ENCODE measurements around the gene C12orf60.

C12orf60 gene

DNA sequence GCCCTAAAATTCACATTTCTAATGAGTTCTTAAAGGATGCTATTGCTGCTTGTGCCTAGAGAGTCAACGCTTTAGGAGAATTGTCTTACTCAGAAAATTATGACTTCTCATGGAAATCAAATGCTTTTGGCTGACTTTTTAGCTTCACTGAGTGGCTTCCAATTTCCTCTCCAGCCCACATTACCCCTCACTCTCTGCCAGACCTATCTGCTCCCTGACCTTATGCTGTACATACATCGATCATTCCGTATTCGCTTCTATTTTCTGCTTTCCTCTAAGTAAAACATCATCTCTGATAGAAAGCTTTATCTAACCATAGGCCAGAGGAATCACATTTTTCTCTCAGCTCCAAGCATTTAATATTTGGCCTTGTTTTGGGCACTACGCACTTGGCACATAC, 23.0 kb downstream of the C12orf60 start:
- TF ChIP-seq ZNF274 (IDR thresholded peaks at IDR 0.05; ENCODE audit: low read depth, low read length) (no peak), YY1 (IDR thresholded peaks at IDR 0.05; ENCODE audit: insufficient read depth, insufficient read length) (no peak), SUZ12 (IDR thresholded peaks at IDR 0.05; ENCODE audit: extremely low read depth, insufficient read depth, insufficient read length) (no peak)
- no peaks in the 10 kb centered on the region for H3K36me3 ChIP-seq (ENCODE audit: insufficient read depth, insufficient read length, low read length)
- H3K9me3 ChIP-seq (ENCODE audit: insufficient read depth, low read length) = no peaks in the 10 kb centered on the region
- no peaks in the 10 kb centered on the region for H3K27me3 ChIP-seq (ENCODE audit: insufficient read depth, insufficient read length)
- H3K4me3 ChIP-seq (ENCODE audit: insufficient read length, low read depth) = no peak overlapping the region
- H3K9ac ChIP-seq (ENCODE audit: insufficient read length, low read depth) = no peak overlapping the region
- H3K4me1 ChIP-seq (ENCODE audit: insufficient read depth, insufficient read length) = peaks cover 3% of the 10 kb centered on the region
- DNase-seq (ENCODE audit: low read depth, low spot score) = no peak

- no peak for DNase-seq (ENCODE audit: low read depth, low spot score)
- Histone ChIP-seq H3K4me3 (ENCODE audit: insufficient read length, low read depth) (no peak overlapping the region), H3K4me1 (ENCODE audit: insufficient read depth, insufficient read length) (peaks cover 3% of the 10 kb centered on the region), H3K9me3 (ENCODE audit: insufficient read depth, low read length) (no peaks in the 10 kb centered on the region), H3K36me3 (ENCODE audit: insufficient read depth, insufficient read length, low read length) (no peaks in the 10 kb centered on the region), H3K27me3 (ENCODE audit: insufficient read depth, insufficient read length) (no peaks in the 10 kb centered on the region), H3K9ac (ENCODE audit: insufficient read length, low read depth) (no peak overlapping the region)
- TF ChIP-seq SUZ12 (IDR thresholded peaks at IDR 0.05; ENCODE audit: extremely low read depth, insufficient read depth, insufficient read length) = no peak
- TF ChIP-seq YY1 (IDR thresholded peaks at IDR 0.05; ENCODE audit: insufficient read depth, insufficient read length) = no peak
- TF ChIP-seq ZNF274 (IDR thresholded peaks at IDR 0.05; ENCODE audit: low read depth, low read length) = no peak
Measured at GRCh38 chr12:14827043-14827442, 23.6 kb downstream of the C12orf60 start.

DNA sequence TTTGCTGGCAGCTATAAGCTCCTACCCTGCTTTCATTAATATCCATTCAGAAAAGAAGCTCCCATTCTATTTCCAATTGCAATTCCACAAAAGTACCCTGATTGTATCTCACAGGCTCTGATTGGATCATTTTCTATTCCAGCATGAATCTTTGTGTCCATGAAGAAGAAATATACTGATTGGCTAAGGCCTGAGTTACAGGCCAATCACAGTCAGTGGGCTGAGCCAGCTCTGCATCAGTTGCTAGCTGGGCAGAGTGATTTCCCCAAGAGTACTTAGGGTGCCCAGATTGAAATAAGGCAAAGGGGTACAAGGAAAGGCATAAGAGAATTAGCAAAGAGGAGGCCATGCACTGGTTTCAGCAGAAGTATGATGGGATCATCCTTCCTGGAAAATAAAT, 25.4 kb downstream of the C12orf60 start:
- TF ChIP-seq SUZ12 (IDR thresholded peaks at IDR 0.05; ENCODE audit: extremely low read depth, insufficient read depth, insufficient read length) (no peak), YY1 (IDR thresholded peaks at IDR 0.05; ENCODE audit: insufficient read depth, insufficient read length) (no peak)
- peaks cover 3% of the 10 kb centered on the region for H3K4me1 ChIP-seq (ENCODE audit: insufficient read depth, insufficient read length)
- no peak overlapping the region for H3K4me3 ChIP-seq (ENCODE audit: insufficient read length, low read depth)
- no peaks in the 10 kb centered on the region for H3K36me3 ChIP-seq (ENCODE audit: insufficient read depth, insufficient read length, low read length)
- no peaks in the 10 kb centered on the region for H3K9me3 ChIP-seq (ENCODE audit: insufficient read depth, low read length)
- no peaks in the 10 kb centered on the region for H3K27me3 ChIP-seq (ENCODE audit: insufficient read depth, insufficient read length)
- DNase-seq (ENCODE audit: low read depth, low spot score) = no peak
- H3K9ac ChIP-seq (ENCODE audit: insufficient read length, low read depth) = no peak overlapping the region

DNA sequence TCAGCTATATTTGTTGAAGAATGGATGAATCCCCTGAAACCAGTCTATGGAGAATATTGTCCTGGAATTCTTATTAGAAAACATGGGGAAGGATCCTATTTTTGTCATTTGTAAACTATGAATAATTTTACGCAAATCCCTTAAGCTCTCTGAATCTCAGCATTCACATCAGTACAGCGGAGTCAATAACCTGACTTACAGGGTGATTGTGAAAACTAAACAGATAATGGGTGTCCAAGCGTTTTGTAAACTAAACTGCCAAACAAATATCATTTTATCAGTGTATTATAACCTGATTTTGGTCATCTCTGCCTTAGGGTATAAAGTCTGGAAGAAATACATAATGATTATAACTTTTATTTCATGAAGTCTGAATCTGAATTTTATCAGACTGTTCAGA, 29.9 kb downstream of the C12orf60 start:
- H3K36me3 ChIP-seq (ENCODE audit: insufficient read depth, insufficient read length, low read length) = no peaks in the 10 kb centered on the region
- no peak overlapping the region for H3K9ac ChIP-seq (ENCODE audit: insufficient read length, low read depth)
- no peaks in the 10 kb centered on the region for H3K4me1 ChIP-seq (ENCODE audit: insufficient read depth, insufficient read length)
- H3K27me3 ChIP-seq (ENCODE audit: insufficient read depth, insufficient read length) = no peaks in the 10 kb centered on the region
- no peaks in the 10 kb centered on the region; the same call in 1 of the 2 replicates for H3K9me3 ChIP-seq (ENCODE audit: insufficient read depth, low read length)
- no peak for DNase-seq (ENCODE audit: low read depth, low spot score)
- TF ChIP-seq SUZ12 (IDR thresholded peaks at IDR 0.05; ENCODE audit: extremely low read depth, insufficient read depth, insufficient read length) (no peak), YY1 (IDR thresholded peaks at IDR 0.05; ENCODE audit: insufficient read depth, insufficient read length) (no peak), ZNF274 (IDR thresholded peaks at IDR 0.05; ENCODE audit: low read depth, low read length) (no peak)
- H3K4me3 ChIP-seq (ENCODE audit: insufficient read length, low read depth) = no peak overlapping the region

GRCh38 chr12:14833952-14834351, 30.5 kb downstream of the C12orf60 start:
- no peaks in the 10 kb centered on the region for H3K27me3 ChIP-seq (ENCODE audit: insufficient read depth, insufficient read length)
- no peak for DNase-seq (ENCODE audit: low read depth, low spot score)

GRCh38 chr12:14834509-14834908, 31.0 kb downstream of the C12orf60 start:
- no peak for TF ChIP-seq ZNF274 (IDR thresholded peaks at IDR 0.05; ENCODE audit: low read depth, low read length)
- TF ChIP-seq SUZ12 (IDR thresholded peaks at IDR 0.05; ENCODE audit: extremely low read depth, insufficient read depth, insufficient read length) = no peak
- no peak for TF ChIP-seq YY1 (IDR thresholded peaks at IDR 0.05; ENCODE audit: insufficient read depth, insufficient read length)
- no peak overlapping the region for H3K9ac ChIP-seq (ENCODE audit: insufficient read length, low read depth)
- no peak for DNase-seq (ENCODE audit: low read depth, low spot score)
- no peaks in the 10 kb centered on the region for H3K27me3 ChIP-seq (ENCODE audit: insufficient read depth, insufficient read length)
- H3K36me3 ChIP-seq (ENCODE audit: insufficient read depth, insufficient read length, low read length) = no peaks in the 10 kb centered on the region
- no peaks in the 10 kb centered on the region; the same call in none of the 2 replicates for H3K9me3 ChIP-seq (ENCODE audit: insufficient read depth, low read length)
- no peaks in the 10 kb centered on the region for H3K4me1 ChIP-seq (ENCODE audit: insufficient read depth, insufficient read length)
- no peak overlapping the region for H3K4me3 ChIP-seq (ENCODE audit: insufficient read length, low read depth)

More at GRCh38 chr12:14833952-14834351, 30.5 kb downstream of the C12orf60 start:
- H3K36me3 ChIP-seq (ENCODE audit: insufficient read depth, insufficient read length, low read length) = no peaks in the 10 kb centered on the region
- no peaks in the 10 kb centered on the region for H3K4me1 ChIP-seq (ENCODE audit: insufficient read depth, insufficient read length)
- TF ChIP-seq YY1 (IDR thresholded peaks at IDR 0.05; ENCODE audit: insufficient read depth, insufficient read length) = no peak
- no peaks in the 10 kb centered on the region; the same call in 1 of the 2 replicates for H3K9me3 ChIP-seq (ENCODE audit: insufficient read depth, low read length)
- no peak overlapping the region for H3K9ac ChIP-seq (ENCODE audit: insufficient read length, low read depth)
- no peak overlapping the region for H3K4me3 ChIP-seq (ENCODE audit: insufficient read length, low read depth)

GRCh38 chr12:14836336-14837210, 33.1 kb downstream of the C12orf60 start:
- H3K27me3 ChIP-seq (ENCODE audit: insufficient read depth, insufficient read length) = no peaks in the 10 kb centered on the region
- DNase-seq (ENCODE audit: low read depth, low spot score) = no peak
- no peaks in the 10 kb centered on the region for H3K36me3 ChIP-seq (ENCODE audit: insufficient read depth, insufficient read length, low read length)
- no peak overlapping the region for H3K9ac ChIP-seq (ENCODE audit: insufficient read length, low read depth)
- H3K4me1 ChIP-seq (ENCODE audit: insufficient read depth, insufficient read length) = no peaks in the 10 kb centered on the region
- no peak for TF ChIP-seq SUZ12 (IDR thresholded peaks at IDR 0.05; ENCODE audit: extremely low read depth, insufficient read depth, insufficient read length)
- TF ChIP-seq YY1 (IDR thresholded peaks at IDR 0.05; ENCODE audit: insufficient read depth, insufficient read length) = no peak
- TF ChIP-seq ZNF274 (IDR thresholded peaks at IDR 0.05; ENCODE audit: low read depth, low read length) = no peak
- H3K4me3 ChIP-seq (ENCODE audit: insufficient read length, low read depth) = no peak overlapping the region
- no peaks in the 10 kb centered on the region; the same call in none of the 2 replicates for H3K9me3 ChIP-seq (ENCODE audit: insufficient read depth, low read length)
